HG02981 (cell line): ENCODE results near the gene OR8H2.
"Not testable (repeated sequence)": the region's sequence is repeated elsewhere in the genome, so short reads cannot be mapped to it uniquely, and the experiment has no call there.

ENCODE experiments used
- ATAC-seq: cut with Tn5 transposase; IDR thresholded peaks from one replicate; pipeline ENCODE4 v1.9.1; 2021; ENCODE audit warnings: mild to moderate bottlenecking, moderate library complexity; ENCODE audit not compliant: unreplicated experiment

Gene OR8H2

DNA sequence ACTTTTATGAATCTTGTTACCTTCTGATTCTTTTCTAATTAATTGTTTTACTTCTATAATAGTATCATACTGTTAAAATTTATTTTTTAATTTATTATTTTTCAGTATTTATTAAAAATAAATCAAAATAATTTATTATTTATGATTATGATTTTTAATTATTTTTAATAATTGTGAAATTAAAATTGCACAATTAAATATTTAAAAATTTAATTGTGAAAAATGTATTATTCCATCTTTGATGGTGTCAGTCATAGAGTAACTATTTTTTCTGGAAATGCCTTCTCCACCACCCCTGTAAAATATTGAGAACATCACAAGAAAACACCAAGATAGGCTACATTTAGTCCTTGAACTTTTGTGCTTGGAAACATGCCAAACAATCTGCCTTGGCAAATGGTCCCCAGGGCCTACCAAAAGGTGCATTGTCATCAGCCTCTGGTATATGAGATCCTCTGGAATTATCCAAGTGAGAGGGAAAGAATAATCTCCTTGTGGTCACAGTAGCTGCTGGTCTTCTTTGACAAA is at the start of gene OR8H2:
Gene OR8H2 (plus strand): TSS at position 478 of the 528 bp plus-strand sequence. CDS start 1,356 bp downstream, outside the sequence.
- no peak for ATAC-seq

DNA sequence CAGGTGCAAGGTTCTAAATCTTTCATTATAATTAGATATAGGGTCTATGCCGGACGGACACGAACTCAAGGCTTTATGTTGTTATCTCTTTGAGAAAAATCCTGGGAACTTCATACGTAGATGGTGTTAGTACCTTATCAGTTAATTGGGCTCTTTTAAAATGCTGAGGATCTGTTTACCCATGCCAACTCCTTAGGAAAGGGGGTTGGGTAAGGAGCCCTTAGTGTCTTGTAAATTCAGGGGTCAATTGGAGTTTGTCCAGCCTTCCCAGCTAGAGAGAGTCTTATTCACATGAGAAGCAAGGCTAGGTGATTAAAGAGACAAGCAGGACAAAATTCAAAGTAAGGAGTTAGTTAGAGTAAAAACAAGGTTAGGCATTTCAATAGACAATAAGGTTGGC is 47.1 kb upstream of the OR8H2 start:
- not testable (repeated sequence) for ATAC-seq

DNA sequence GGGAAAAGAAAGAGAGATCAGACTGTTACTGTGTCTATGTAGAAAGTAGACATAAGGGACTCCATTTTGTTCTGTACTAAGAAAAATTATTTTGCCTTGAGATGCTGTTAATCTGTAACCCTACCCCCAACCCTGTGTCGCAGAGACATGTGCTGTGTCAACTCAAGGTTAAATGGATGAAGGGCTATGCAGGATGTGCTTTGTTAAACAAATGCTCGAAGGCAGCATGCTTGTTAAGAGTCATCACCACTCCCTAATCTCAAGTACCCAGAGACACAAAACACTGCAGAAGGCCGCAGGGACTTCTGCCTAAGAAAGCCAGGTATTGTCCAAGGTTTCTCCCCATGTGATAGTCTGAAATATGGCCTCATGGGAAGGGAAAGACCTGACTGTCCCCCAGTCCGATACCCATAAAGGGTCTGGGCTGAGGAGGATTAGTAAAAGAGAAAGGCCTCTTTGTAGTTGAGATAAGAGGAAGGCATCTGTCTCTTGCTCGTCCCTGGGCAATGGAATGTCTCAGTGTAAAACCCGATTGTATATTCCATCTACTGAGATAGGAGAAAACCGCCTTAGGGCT is 45.7 kb upstream of the OR8H2 start:
- ATAC-seq = not testable (repeated sequence)

GRCh38 chr11:56058260-56058780 is 45.2 kb upstream of the OR8H2 start:
- not testable (repeated sequence) for ATAC-seq

DNA sequence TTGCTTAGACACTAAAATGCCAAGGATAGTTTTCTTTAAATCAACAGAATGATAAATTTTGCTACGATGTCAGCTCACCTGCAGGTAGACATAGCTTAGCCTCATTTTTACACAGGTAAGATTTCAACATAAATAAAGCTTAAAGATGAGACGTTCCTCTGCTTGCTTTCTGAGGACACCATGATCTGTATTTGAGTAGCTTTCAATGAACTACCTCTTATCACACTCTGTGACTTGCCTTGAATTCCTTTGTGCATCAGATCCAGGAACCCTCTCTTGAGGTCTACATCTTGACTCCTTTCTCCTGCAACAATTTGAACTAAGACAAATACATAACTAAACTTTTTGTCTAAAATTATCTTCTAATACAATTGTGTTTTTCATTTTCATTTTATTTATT is 36.5 kb upstream of the OR8H2 start:
- no peak for ATAC-seq

- no peak for ATAC-seq
Observed at GRCh38 chr11:56089697-56090096, 13.8 kb upstream of the OR8H2 start.

DNA sequence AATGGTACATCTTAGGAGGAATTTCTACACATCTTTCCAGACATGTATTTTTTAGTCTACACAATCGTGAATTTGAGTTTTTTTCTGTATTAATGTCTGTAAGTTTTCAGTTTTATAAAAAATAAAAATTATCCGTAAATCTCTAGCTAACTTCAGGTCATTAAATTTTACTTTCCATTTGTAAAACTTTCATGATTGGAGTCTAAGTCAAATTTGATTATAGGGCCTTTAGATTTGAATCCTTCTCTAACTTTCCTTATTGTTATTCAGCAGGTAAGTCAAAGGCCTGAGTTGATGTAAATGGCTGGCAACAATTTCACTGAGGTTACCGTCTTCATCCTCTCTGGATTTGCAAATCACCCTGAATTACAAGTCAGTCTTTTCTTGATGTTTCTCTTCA is 10.5 kb upstream of the OR8H2 start, which contains the start of gene OR8I2:
Gene OR8I2 (plus strand): TSS at position 301 of the 400 bp plus-strand sequence. CDS start 0 bp downstream, at position 301.
- no peak for ATAC-seq

- ATAC-seq = no peak
Observed at GRCh38 chr11:56122073-56122472, 18.6 kb downstream of the OR8H2 start, which contains the start of gene OR8H3. Gene OR8H3 (plus strand): TSS chr11:56122373. CDS start chr11:56122373, 0 bp downstream.

DNA sequence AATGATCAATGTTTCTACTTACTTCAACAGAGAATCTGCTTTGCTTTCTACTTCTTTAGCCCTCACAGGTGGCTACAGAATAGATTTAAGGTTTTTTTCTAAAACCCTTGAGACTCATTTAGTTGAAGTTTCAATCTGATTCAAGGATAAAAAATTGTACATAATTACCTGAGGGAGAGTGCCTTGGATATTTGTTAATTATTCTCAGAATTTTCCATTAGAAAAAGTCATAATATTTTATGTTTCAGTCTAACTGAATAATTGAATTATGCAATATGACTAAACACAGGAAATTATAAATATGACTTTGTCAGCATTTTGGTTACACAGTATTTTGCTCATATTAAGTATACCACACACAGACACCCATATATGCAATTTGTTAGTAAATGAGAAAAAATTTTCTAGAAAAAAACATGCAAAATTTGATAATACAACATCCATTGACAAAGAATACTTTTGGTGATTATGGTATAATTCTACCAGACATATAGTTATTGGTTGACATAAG is 36.7 kb downstream of the OR8H2 start, which contains the start of gene OR8J3:
Gene OR8J3 (minus strand): TSS at position 51 of the 511 bp plus-strand sequence. CDS start 2,483 bp downstream, outside the sequence.
- ATAC-seq = no peak

- not testable (repeated sequence) for ATAC-seq
Observed at GRCh38 chr11:56143681-56144080, 40.2 kb downstream of the OR8H2 start.

GRCh38 chr11:56151376-56151775 is 47.9 kb downstream of the OR8H2 start:
- ATAC-seq = no peak

GRCh38 chr11:56152333-56152732 is 48.8 kb downstream of the OR8H2 start:
- no peak for ATAC-seq
